Medulla oblongata (tissue), 1 donor: Measurements from ENCODE around the gene LDLRAD3.
A peak's percentile ranks its signal among the peaks of the same experiment; 100 is the strongest.

Experiments
- DNase-seq: peaks from one replicate; pipeline ENCODE4 v3.0.0-alpha.2; 2015; ENCODE audit errors: extremely low spot score

LDLRAD3 gene

GRCh38 chr11:35927682-35928081 lies 16.2 kb upstream of the LDLRAD3 start:
- DNase-seq: no peak

- DNase-seq: no peak
These were observed 15.0 kb upstream of the LDLRAD3 start for GRCh38 chr11:35928688-35929395.

- no peak for DNase-seq
These were observed 13.4 kb upstream of the LDLRAD3 start for GRCh38 chr11:35930466-35930865.

GRCh38 chr11:35932121-35932520 lies 11.7 kb upstream of the LDLRAD3 start:
- DNase-seq: no peak

- DNase-seq: no peak
These were observed 11.1 kb upstream of the LDLRAD3 start for GRCh38 chr11:35932681-35933319.

- no peak for DNase-seq
These were observed 10.5 kb upstream of the LDLRAD3 start for GRCh38 chr11:35933320-35933871.

- no peak for DNase-seq
These were observed 9.6 kb upstream of the LDLRAD3 start for GRCh38 chr11:35934271-35934670.

GRCh38 chr11:35934981-35935380 lies 8.9 kb upstream of the LDLRAD3 start:
- no peak for DNase-seq

- DNase-seq: no peak
These were observed 8.5 kb upstream of the LDLRAD3 start for GRCh38 chr11:35935390-35935789.

GRCh38 chr11:35937111-35937510 lies 6.8 kb upstream of the LDLRAD3 start:
- no peak for DNase-seq

- DNase-seq: no peak
These were observed 6.2 kb upstream of the LDLRAD3 start for GRCh38 chr11:35937700-35938099.

- DNase-seq: no peak
These were observed 5.6 kb upstream of the LDLRAD3 start for GRCh38 chr11:35938231-35938630.

- no peak for DNase-seq
These were observed 553 bp upstream of the LDLRAD3 start for GRCh38 chr11:35943309-35943708.

GRCh38 chr11:35944503-35945136 lies 758 bp downstream of the LDLRAD3 start:
- peak; percentile 70 for DNase-seq

GRCh38 chr11:35945137-35945518 lies 1.3 kb downstream of the LDLRAD3 start:
- no peak for DNase-seq

- DNase-seq: no peak
These were observed 2.9 kb downstream of the LDLRAD3 start for GRCh38 chr11:35946766-35947165.

- no peak for DNase-seq
These were observed 3.6 kb downstream of the LDLRAD3 start for GRCh38 chr11:35947437-35947836.

GRCh38 chr11:35949242-35949641 lies 5.4 kb downstream of the LDLRAD3 start:
- no peak for DNase-seq

GRCh38 chr11:35950082-35950481 lies 6.2 kb downstream of the LDLRAD3 start:
- no peak for DNase-seq

GRCh38 chr11:35951680-35952079 lies 7.8 kb downstream of the LDLRAD3 start:
- peak; percentile 13 for DNase-seq

- DNase-seq: peak; percentile 82
These were observed 9.4 kb downstream of the LDLRAD3 start for GRCh38 chr11:35953081-35953760.

- DNase-seq: no peak
These were observed 10.3 kb downstream of the LDLRAD3 start for GRCh38 chr11:35954205-35954604.
